HepG2 (cell line): ENCODE measurements around the gene MYO15A. TPM values are rescaled to one million over a fixed set of nuclear protein-coding genes. Genes with fewer than 3 reads are reported as not detected.

ENCODE experiments used
- ATAC-seq: fragments of 200-7000 bp; cut with Tn5 transposase; 3 replicates; pipeline ENCODE4 v1.9.1; 2020; ENCODE audit warnings: mild to moderate bottlenecking, moderate library complexity
- BruUV-seq: library from RNA; stranded (reverse); fragments of 400-500 nt; replicated peaks from 2 replicates; lab custom pipeline; 2021; lab: Mats Ljungman, UMichigan
- CTCF ChIA-PET: fragments of 300-600 bp; formaldehyde crosslinking; extraction: SDS; loops from one replicate; lab custom pipeline; 2021; ENCODE audit warnings: low total read pairs, inconsistent platforms, low intra/inter-chr PET ratio; lab: Yijun Ruan, JAX
- POLR2A ChIA-PET: fragments of 350-600 bp; sonication (Branson Sonifier 250); formaldehyde crosslinking; loops from one replicate; lab custom pipeline; 2020; ENCODE audit warnings: antibody characterized with exemption, inconsistent platforms; lab: Yijun Ruan, JAX
- DNase-seq: peaks from one replicate; pipeline ENCODE4 v3.0.0-alpha.2; 2015; ENCODE audit warnings: low spot score
- FAIRE-seq: peaks from 3 replicates; lab custom pipeline; 2011; peaks lifted over from hg19 to GRCh38; lab: Jason Lieb, UNC
- H2AFZ ChIP-seq: one replicate; pipeline ENCODE4 v1.6.1; 2011; ENCODE audit warnings: low read length, inconsistent platforms
- H3K27ac ChIP-seq: fragments of 300-600 bp; 3 replicates; pipeline ENCODE4 v1.8.0; 2011; ENCODE audit warnings: mixed run types, mild to moderate bottlenecking, mixed read lengths, low read length, inconsistent platforms; ENCODE audit not compliant: insufficient read depth; ENCODE audit errors: extremely low read length
- H3K27me3 ChIP-seq, 2 experiments: fragments of 200-600 bp in 1 of 2; 2 replicates in 1 of 2; 3 replicates in 1 of 2; pipeline versions ENCODE4 v1.6.0 to v1.8.0; 2011; ENCODE audit warnings: low read length in 2 of 2, mild to moderate bottlenecking in 2 of 2, moderate library complexity in 2 of 2, inconsistent platforms in 1 of 2; ENCODE audit not compliant: insufficient read depth in 2 of 2, control insufficient read depth in 1 of 2
- H3K36me3 ChIP-seq, 2 experiments: fragments of 200-600 bp in 1 of 2; replicated peaks in 1 of 2; 2 replicates in 1 of 2; 3 replicates in 1 of 2; pipeline versions ENCODE4 v1.5.1 to v1.8.0; 2011; ENCODE audit warnings: low read length in 2 of 2, inconsistent platforms in 1 of 2; ENCODE audit not compliant: insufficient read depth in 2 of 2, control insufficient read depth in 1 of 2
- H3K4me1 ChIP-seq: 2 replicates; pipeline ENCODE4 v1.5.1; 2012; ENCODE audit warnings: low read length, inconsistent platforms; ENCODE audit not compliant: insufficient read depth
- H3K4me2 ChIP-seq: 2 replicates; pipeline ENCODE4 v1.6.0; 2011; ENCODE audit warnings: low read depth, low read length, inconsistent platforms
- H3K4me3 ChIP-seq, 3 experiments: fragments of 200-600 bp in 1 of 3; sonication (generic), shearing (Covaris generic) in 1 of 3; replicated peaks in 1 of 3; 2 replicates each; pipeline ENCODE4 v1.5.1; 2011 to 2016; ENCODE audit warnings: low read length in 3 of 3, inconsistent platforms in 2 of 3, low read depth in 2 of 3, mild to moderate bottlenecking in 2 of 3, control low read depth in 1 of 3, mixed read lengths in 1 of 3; ENCODE audit not compliant: insufficient read depth in 1 of 3
- H3K79me2 ChIP-seq: one replicate; pipeline ENCODE4 v1.6.1; 2011; ENCODE audit warnings: low read length, inconsistent platforms; ENCODE audit not compliant: insufficient read depth
- H3K9ac ChIP-seq: 2 replicates; pipeline ENCODE4 v1.6.0; 2011; ENCODE audit warnings: mild to moderate bottlenecking, low read depth, low read length, inconsistent platforms; ENCODE audit not compliant: insufficient read depth
- H3K9me3 ChIP-seq: 2 replicates; pipeline ENCODE4 v1.5.1; 2012; ENCODE audit warnings: mild to moderate bottlenecking, low read length
- H4K20me1 ChIP-seq: 2 replicates; pipeline ENCODE4 v1.6.0; 2011; ENCODE audit warnings: inconsistent platforms, mild to moderate bottlenecking, low read length, moderate library complexity; ENCODE audit not compliant: insufficient read depth
- AHR ChIP-seq: IDR thresholded peaks from 2 replicates; pipeline ENCODE4 v1.6.1; 2018; ENCODE audit warnings: missing genetic modification reagents, missing compliant biosample characterization
- ATF7 ChIP-seq, 2 experiments: fragments of 450-650 bp in 1 of 2; sonication (generic) in 1 of 2; formaldehyde crosslinking in 1 of 2; IDR thresholded peaks; 2 replicates each; pipeline versions ENCODE4 v1.4.0 to v1.6.1; 2016 to 2020; ENCODE audit warnings: antibody characterized with exemption in 1 of 2, mild to moderate bottlenecking in 1 of 2, missing genetic modification reagents in 1 of 2
- CEBPG ChIP-seq: IDR thresholded peaks from 2 replicates; pipeline ENCODE4 v1.6.1; 2016
- EP300 ChIP-seq, 3 experiments: sonication (generic) in 1 of 3; formaldehyde crosslinking in 1 of 3; IDR thresholded peaks; 2 replicates each; pipeline versions ENCODE4 v1.5.1 to v1.6.1; 2011 to 2020; ENCODE audit warnings: low read depth in 2 of 3, low read length in 2 of 3, borderline replicate concordance in 1 of 3, improper control_type of control experiment in 1 of 3, mild to moderate bottlenecking in 1 of 3, missing genetic modification reagents in 1 of 3, moderate library complexity in 1 of 3
- MAFG ChIP-seq: sonication (generic); formaldehyde crosslinking; IDR thresholded peaks from 2 replicates; pipeline ENCODE4 v1.5.1; 2020; ENCODE audit warnings: mild to moderate bottlenecking, missing genetic modification reagents
- SOX6 ChIP-seq, 2 experiments: fragments of 450-650 bp in 1 of 2; sonication (generic) in 1 of 2; formaldehyde crosslinking in 1 of 2; IDR thresholded peaks; 2 replicates each; pipeline versions ENCODE4 v1.4.0 to v1.6.1; 2017 to 2020; ENCODE audit warnings: antibody characterized with exemption in 1 of 2, mild to moderate bottlenecking in 1 of 2, missing genetic modification reagents in 1 of 2
- TBP ChIP-seq: sonication (generic); formaldehyde crosslinking; IDR thresholded peaks from 2 replicates; pipeline ENCODE4 v1.5.0; 2020; ENCODE audit warnings: missing genetic modification reagents
- ZC3H13 ChIP-seq: sonication (generic); formaldehyde crosslinking; IDR thresholded peaks from 2 replicates; pipeline ENCODE4 v1.8.1; 2023; ENCODE audit warnings: mild to moderate bottlenecking, missing genetic modification reagents, moderate library complexity
- ZFYVE20 ChIP-seq: sonication (generic); formaldehyde crosslinking; IDR thresholded peaks from 2 replicates; pipeline ENCODE4 v1.8.0; 2023; ENCODE audit warnings: low read depth, mild to moderate bottlenecking, moderate library complexity, missing genetic modification reagents, borderline replicate concordance
- ZNF230 ChIP-seq: sonication (generic); formaldehyde crosslinking; IDR thresholded peaks from 2 replicates; pipeline ENCODE4 v1.4.0; 2020; ENCODE audit warnings: mild to moderate bottlenecking, missing genetic modification reagents
- ZNF577 ChIP-seq: sonication (generic); formaldehyde crosslinking; IDR thresholded peaks from 2 replicates; pipeline ENCODE4 v1.4.0; 2020; ENCODE audit warnings: mild to moderate bottlenecking, low read depth, missing genetic modification reagents, borderline replicate concordance
- WGBS: methylation state at CpG from one replicate; pipeline ENCODE4 v1.1.6; 2017; ENCODE audit warnings: low lambda C conversion rate; 5-methylcytosine and 5-hydroxymethylcytosine counted together
- in situ Hi-C: cut with HindIII; loops from 2 replicates; pipeline ENCODE4 v1.10.0; 2017; ENCODE audit warnings: low pct_unique_long_range_greater_than_20kb; ENCODE audit not compliant: extremely low pct_ligation_motif_present
- intact Hi-C: fragments of 100-400 bp; cut with micrococcal nuclease; formaldehyde crosslinking; loops from one replicate; pipeline ENCODE4 v1.10.0; 2022; ENCODE audit not compliant: unreplicated experiment
- polyA plus RNA-seq, 8 experiments: library from polyadenylated mRNA; depleted of rRNA in 3 of 8; stranded (reverse) in 7 of 8; unstranded in 1 of 8; fragments of >200 nt; fragmentation: Illumina TruSeq in 4 of 8; extraction: Trizol in 4 of 8; gene quantifications; 2 replicates each; pipeline versions ENCODE4 v1.2.1 to v1.2.3, GENCODE V29; 2011 to 2016; ENCODE audit warnings: low read depth in 4 of 8, missing spikeins in 1 of 8, mixed read lengths in 1 of 8; ENCODE audit not compliant: insufficient read depth in 1 of 8
- total RNA-seq, 5 experiments: library from RNA; depleted of rRNA; stranded (reverse); fragments of >200 nt; fragmentation: Illumina TruSeq; extraction: Trizol; gene quantifications; 2 replicates each; pipeline ENCODE4 v1.2.3, GENCODE V29; 2016; ENCODE audit warnings: low read depth in 1 of 5
- TF ChIP-seq, protein P1 (sequence below): sonication (generic); formaldehyde crosslinking; IDR thresholded peaks from 2 replicates; pipeline ENCODE4 v1.5.1; 2020; ENCODE audit warnings: missing genetic modification reagents, mild to moderate bottlenecking, borderline replicate concordance
- TF ChIP-seq, protein P2 (sequence below), 2 experiments: fragments of 450-650 bp in 1 of 2; sonication (generic) in 1 of 2; formaldehyde crosslinking; IDR thresholded peaks; 2 replicates each; pipeline versions ENCODE4 v1.5.0 to v1.8.0; 2020 to 2022; ENCODE audit warnings: mild to moderate bottlenecking in 1 of 2, missing genetic modification reagents in 1 of 2

MYO15A gene
- total and polyA plus RNA-seq, 2 of the 13 experiments (the other 11 are each of a cell fraction or from before 2014, with no cell fraction given): 0.07 to 0.20 TPM

DNA sequence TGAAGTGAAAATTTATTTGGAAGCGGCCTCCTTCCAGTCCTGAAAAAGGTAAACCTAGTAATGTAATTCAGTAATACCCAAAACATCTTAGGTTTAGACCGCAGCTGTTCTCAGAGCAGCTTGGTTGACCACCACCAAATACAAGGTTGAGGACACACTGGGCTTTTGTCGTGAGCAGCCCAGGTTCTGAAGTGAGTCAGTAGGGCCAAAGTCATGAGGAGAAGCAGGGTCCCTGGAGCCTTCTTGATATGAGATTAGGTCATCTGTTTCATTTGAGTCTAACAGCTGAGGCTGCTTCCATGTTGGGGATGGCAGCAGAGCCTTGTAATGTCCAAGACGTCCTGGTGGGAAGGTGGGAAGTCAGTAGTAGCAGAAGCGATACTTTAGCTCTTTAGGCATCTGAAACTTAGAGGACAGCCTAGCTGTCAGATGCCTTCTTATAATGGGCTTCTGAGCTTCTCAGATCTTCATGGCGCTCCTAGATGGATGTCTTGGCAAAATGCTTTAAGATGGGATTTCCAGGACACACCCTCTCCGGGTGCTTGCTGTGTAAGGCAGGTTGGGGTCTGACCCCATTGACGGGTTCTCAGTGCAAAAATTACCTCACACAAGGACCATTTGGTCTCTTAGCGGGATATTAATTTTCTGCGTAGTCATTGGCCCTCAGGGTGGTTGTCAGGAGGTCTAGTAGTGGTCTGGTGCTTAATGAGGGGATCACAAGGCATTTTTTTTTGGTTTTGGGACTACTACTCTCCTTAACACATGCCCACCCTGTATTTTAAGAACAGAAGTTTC, 77.5 kb downstream of the MYO15A start:
- Histone ChIP-seq H3K9ac (peak overlapping the region; percentile 87), H3K9me3 (no peaks in the 10 kb centered on the region), H3K4me1 (peaks cover 70% of the 10 kb centered on the region), H2AFZ (no peak overlapping the region), H4K20me1 (peaks cover 61% of the 10 kb centered on the region), H3K4me3 (peak overlapping the region; percentile 80 to 96 (median 81)), H3K36me3 (peaks cover 3 to 21% of the 10 kb centered on the region in 2 experiments; a peak in 4 of 5 replicates), H3K79me2 (peaks cover 65% of the 10 kb centered on the region), H3K4me2 (peak overlapping the region; percentile 99), H3K27ac (peak overlapping the region; percentile 96), H3K27me3 (no peaks in the 10 kb centered on the region)
- CTCF ChIA-PET: no interaction called here
- FAIRE-seq (no peak), ATAC-seq (no peak), DNase-seq (no peak)
- intact Hi-C loops: no loop called here
- TF ChIP-seq, protein P1, sequence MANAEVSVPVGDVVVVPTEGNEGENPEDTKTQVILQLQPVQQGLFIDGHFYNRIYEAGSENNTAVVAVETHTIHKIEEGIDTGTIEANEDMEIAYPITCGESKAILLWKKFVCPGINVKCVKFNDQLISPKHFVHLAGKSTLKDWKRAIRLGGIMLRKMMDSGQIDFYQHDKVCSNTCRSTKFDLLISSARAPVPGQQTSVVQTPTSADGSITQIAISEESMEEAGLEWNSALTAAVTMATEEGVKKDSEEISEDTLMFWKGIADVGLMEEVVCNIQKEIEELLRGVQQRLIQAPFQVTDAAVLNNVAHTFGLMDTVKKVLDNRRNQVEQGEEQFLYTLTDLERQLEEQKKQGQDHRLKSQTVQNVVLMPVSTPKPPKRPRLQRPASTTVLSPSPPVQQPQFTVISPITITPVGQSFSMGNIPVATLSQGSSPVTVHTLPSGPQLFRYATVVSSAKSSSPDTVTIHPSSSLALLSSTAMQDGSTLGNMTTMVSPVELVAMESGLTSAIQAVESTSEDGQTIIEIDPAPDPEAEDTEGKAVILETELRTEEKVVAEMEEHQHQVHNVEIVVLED (CRISPR knock-in tag): no peak
- TF ChIP-seq ZC3H13 (CRISPR knock-in tag) (0 out of 2 replicates have a peak, but pooled peaks have one; percentile 36), TBP (CRISPR knock-in tag) (no peak)
- BruUV-seq: no TSS peak
- POLR2A ChIA-PET: interaction anchor here (1.4 kb wide), 1 partner anchor 21 kb away, joined by 3 read pairs; no protein-coding TSS in a partner anchor
- WGBS: 38% methylated on average over 10 of the region's 10 CpGs
- in situ Hi-C loops: no loop called here

DNA sequence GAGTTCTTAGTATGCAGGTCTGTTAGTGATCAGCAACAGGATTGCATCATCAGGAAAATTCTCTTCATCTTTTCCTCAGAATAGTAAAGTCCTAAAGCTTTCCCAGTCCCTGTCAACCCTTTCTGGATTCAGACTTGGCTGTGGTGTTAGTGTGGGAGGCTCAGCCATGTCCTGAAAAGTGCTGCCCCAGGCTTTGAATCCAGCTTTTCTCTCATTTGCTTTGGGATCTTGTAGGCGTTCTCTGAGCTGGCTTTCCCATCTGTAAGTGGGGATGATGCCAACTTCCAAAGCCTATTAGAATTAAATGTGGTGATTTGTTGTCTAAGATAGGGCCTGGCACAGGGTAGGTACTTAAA, 78.0 kb downstream of the MYO15A start:
- Histone ChIP-seq H3K27me3 (no peaks in the 10 kb centered on the region), H4K20me1 (peaks cover 67% of the 10 kb centered on the region), H3K4me2 (peak overlapping the region; percentile 99), H3K27ac (peak overlapping the region; percentile 13), H3K4me3 (peak overlapping the region; percentile 80 to 96 (median 81)), H3K4me1 (peaks cover 70% of the 10 kb centered on the region), H3K79me2 (peaks cover 71% of the 10 kb centered on the region), H3K36me3 (peaks cover 4 to 24% of the 10 kb centered on the region in 2 experiments; a peak in 4 of 5 replicates), H3K9ac (peak overlapping the region; percentile 87; the same call in 1 of the 2 replicates), H2AFZ (no peak overlapping the region), H3K9me3 (no peaks in the 10 kb centered on the region)
- BruUV-seq: no TSS peak
- DNase-seq (no peak), FAIRE-seq (no peak), ATAC-seq (no peak)
- in situ Hi-C loops: no loop called here
- 38% methylated on average over 1 of the region's 1 CpG for WGBS
- intact Hi-C loops: no loop called here
- ChIA-PET POLR2A (interaction anchor here (1.4 kb wide), 1 partner anchor 21 kb away, joined by 3 read pairs; no protein-coding TSS in a partner anchor), CTCF (no interaction called here)
- peak; percentile 61 for TF ChIP-seq CEBPG (CRISPR knock-in tag)
- TF ChIP-seq AHR (CRISPR knock-in tag): no peak
- no peak for TF ChIP-seq MAFG
- TF ChIP-seq ZNF230 (CRISPR knock-in tag): no peak
- no peak for TF ChIP-seq ZFYVE20 (CRISPR knock-in tag)
- peak; percentile 53 for TF ChIP-seq ATF7 (IDR thresholded peaks at IDR 0.05)
- TF ChIP-seq ATF7 (CRISPR knock-in tag; IDR thresholded peaks at IDR 0.05): no peak
- no peak for TF ChIP-seq EP300 (IDR thresholded peaks at IDR 0.05; ENCODE audit: low read depth in 2 of 2, low read length in 2 of 2)
- TF ChIP-seq EP300 (CRISPR knock-in tag; IDR thresholded peaks at IDR 0.05; ENCODE audit: borderline replicate concordance): no peak
- TF ChIP-seq, protein P2, sequence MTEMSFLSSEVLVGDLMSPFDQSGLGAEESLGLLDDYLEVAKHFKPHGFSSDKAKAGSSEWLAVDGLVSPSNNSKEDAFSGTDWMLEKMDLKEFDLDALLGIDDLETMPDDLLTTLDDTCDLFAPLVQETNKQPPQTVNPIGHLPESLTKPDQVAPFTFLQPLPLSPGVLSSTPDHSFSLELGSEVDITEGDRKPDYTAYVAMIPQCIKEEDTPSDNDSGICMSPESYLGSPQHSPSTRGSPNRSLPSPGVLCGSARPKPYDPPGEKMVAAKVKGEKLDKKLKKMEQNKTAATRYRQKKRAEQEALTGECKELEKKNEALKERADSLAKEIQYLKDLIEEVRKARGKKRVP (CRISPR knock-in tag; IDR thresholded peaks at IDR 0.05): peak in 1 of 2 experiments; percentile 47; a peak in 2 of 4 replicates
- TF ChIP-seq ZNF577: no peak
- TF ChIP-seq SOX6 (IDR thresholded peaks at IDR 0.05): no peak
- no peak for TF ChIP-seq SOX6 (CRISPR knock-in tag; IDR thresholded peaks at IDR 0.05)
